Thoracic aorta (tissue), 2 donors: ENCODE measurements around the gene MLF2. TPM values are rescaled to one million over a fixed set of nuclear protein-coding genes. Genes with fewer than 3 reads are reported as not detected.

Source experiments
- ATAC-seq: fragments of 150-250 bp; one replicate; pipeline ENCODE4 v1.8.0; 2017; ENCODE audit warnings: low read depth; ENCODE audit not compliant: insufficient number of reproducible peaks, low FRiP score
- DNase-seq: peaks from one replicate; pipeline ENCODE4 v3.0.0-alpha.2; 2020; ENCODE audit warnings: low spot score
- H3K27ac ChIP-seq, 2 donors: fragments of 200-600 bp; sonication (generic); 1 replicate in 1 of 2; 2 replicates in 1 of 2; pipeline ENCODE4 v1.5.1; 2016; ENCODE audit warnings: mild to moderate bottlenecking in 2 of 2, moderate library complexity in 2 of 2
- H3K27me3 ChIP-seq: fragments of 200-600 bp; sonication (generic); replicated peaks from 2 replicates; pipeline ENCODE4 v1.6.0; 2016; ENCODE audit warnings: mild to moderate bottlenecking; ENCODE audit not compliant: insufficient read depth
- H3K36me3 ChIP-seq: fragments of 200-600 bp; sonication (generic); one replicate; pipeline ENCODE4 v1.5.1; 2016
- H3K4me1 ChIP-seq, 2 donors: fragments of 200-600 bp; sonication (generic); 1 replicate in 1 of 2; 2 replicates in 1 of 2; pipeline versions ENCODE4 v1.5.1 to v1.6.0; 2016; ENCODE audit warnings: low read depth in 2 of 2, mild to moderate bottlenecking in 1 of 2; ENCODE audit not compliant: control insufficient read depth in 1 of 2
- H3K4me3 ChIP-seq: fragments of 200-600 bp; sonication (generic); 2 replicates; pipeline ENCODE4 v1.5.1; 2016; ENCODE audit warnings: mild to moderate bottlenecking
- H3K9me3 ChIP-seq: fragments of 200-600 bp; sonication (generic); 2 replicates; pipeline ENCODE4 v1.5.1; 2016
- CTCF ChIP-seq: fragments of 200-600 bp; sonication (generic); IDR thresholded peaks from one replicate; pipeline ENCODE4 v1.5.1; 2019; ENCODE audit warnings: antibody characterized with exemption
- total RNA-seq, 2 donors: library from RNA; depleted of rRNA; stranded (reverse); fragments of >200 nt; gene quantifications; one replicate each; pipeline versions ENCODE4 v1.1.0 to v1.2.3, GENCODE V29; 2016

MLF2 gene
- total RNA-seq, 2 donors from 2014 or later = 129 to 179 TPM

- ATAC-seq = no peak
- peak; percentile 59 for TF ChIP-seq CTCF
- Histone ChIP-seq H3K4me1 (peaks cover 22 to 55% of the 10 kb centered on the region in 2 donors), H3K9me3 (no peaks in the 10 kb centered on the region), H3K27ac (peak overlapping the region; percentile 86 to 95), H3K4me3 (peak overlapping the region; percentile 97), H3K36me3 (peaks cover 22% of the 10 kb centered on the region), H3K27me3 (no peaks in the 10 kb centered on the region)
- no peak for DNase-seq
These were observed 13.9 kb upstream of the MLF2 start for GRCh38 chr12:6766651-6767349.

GRCh38 chr12:6765634-6766581, 13.0 kb upstream of the MLF2 start, which contains the start of gene PTMS:
Gene PTMS, plus strand, starts transcription at chr12:6766363. Its CDS starts 343 bp downstream, at chr12:6766706.
- H3K27ac ChIP-seq = peak within 1 kb of the TSS; percentile 86 to 95
- TF ChIP-seq CTCF = no peak
- H3K4me3 ChIP-seq = peak within 1 kb of the TSS; percentile 97
- peaks cover 15% of the 10 kb centered on the region for H3K36me3 ChIP-seq
- peaks cover 21 to 51% of the 10 kb centered on the region in 2 donors for H3K4me1 ChIP-seq
- H3K27me3 ChIP-seq = no peaks in the 10 kb centered on the region
- peak; percentile 11 for ATAC-seq
- DNase-seq = peak; percentile 54
- no peaks in the 10 kb centered on the region for H3K9me3 ChIP-seq

- DNase-seq (no peak), ATAC-seq (no peak)
- Histone ChIP-seq H3K27me3 (no peaks in the 10 kb centered on the region), H3K9me3 (no peaks in the 10 kb centered on the region), H3K4me3 (peak overlapping the region; percentile 97), H3K27ac (peak overlapping the region; percentile 86 to 95), H3K36me3 (peaks cover 8% of the 10 kb centered on the region), H3K4me1 (peaks cover 18 to 51% of the 10 kb centered on the region in 2 donors)
- TF ChIP-seq CTCF = no peak
These were observed 12.2 kb upstream of the MLF2 start for GRCh38 chr12:6765048-6765633.

GRCh38 chr12:6764011-6764828, 11.3 kb upstream of the MLF2 start:
- Histone ChIP-seq H3K4me3 (peak overlapping the region; percentile 60), H3K9me3 (no peaks in the 10 kb centered on the region), H3K27me3 (no peaks in the 10 kb centered on the region), H3K36me3 (no peaks in the 10 kb centered on the region), H3K4me1 (peaks cover 18 to 45% of the 10 kb centered on the region in 2 donors), H3K27ac (peak overlapping the region; percentile 86 to 95)
- DNase-seq = peak; percentile 91
- ATAC-seq = peak; percentile 94
- TF ChIP-seq CTCF = no peak
